VCaP (cell line): ENCODE measurements around the gene EVA1C.
A peak's percentile ranks its signal among the peaks of the same experiment; 100 is the strongest.

Experiments used
- H3K27ac ChIP-seq: fragments of 450-650 bp; 2 replicates; pipeline ENCODE4 v1.5.1; 2017
- TF ChIP-seq, protein P1 (sequence below): fragments of 450-650 bp; conservative IDR thresholded peaks from 2 replicates; pipeline ENCODE4 v1.5.1; 2017; ENCODE audit warnings: mild to moderate bottlenecking, moderate library complexity

The EVA1C gene, protein sequence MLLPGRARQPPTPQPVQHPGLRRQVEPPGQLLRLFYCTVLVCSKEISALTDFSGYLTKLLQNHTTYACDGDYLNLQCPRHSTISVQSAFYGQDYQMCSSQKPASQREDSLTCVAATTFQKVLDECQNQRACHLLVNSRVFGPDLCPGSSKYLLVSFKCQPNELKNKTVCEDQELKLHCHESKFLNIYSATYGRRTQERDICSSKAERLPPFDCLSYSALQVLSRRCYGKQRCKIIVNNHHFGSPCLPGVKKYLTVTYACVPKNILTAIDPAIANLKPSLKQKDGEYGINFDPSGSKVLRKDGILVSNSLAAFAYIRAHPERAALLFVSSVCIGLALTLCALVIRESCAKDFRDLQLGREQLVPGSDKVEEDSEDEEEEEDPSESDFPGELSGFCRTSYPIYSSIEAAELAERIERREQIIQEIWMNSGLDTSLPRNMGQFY

GRCh38 chr21:32412162-32413014 is at the start of gene EVA1C:
Gene EVA1C (plus strand): TSS chr21:32412706. CDS start chr21:32412854, 148 bp downstream.
- TF ChIP-seq, protein P1, sequence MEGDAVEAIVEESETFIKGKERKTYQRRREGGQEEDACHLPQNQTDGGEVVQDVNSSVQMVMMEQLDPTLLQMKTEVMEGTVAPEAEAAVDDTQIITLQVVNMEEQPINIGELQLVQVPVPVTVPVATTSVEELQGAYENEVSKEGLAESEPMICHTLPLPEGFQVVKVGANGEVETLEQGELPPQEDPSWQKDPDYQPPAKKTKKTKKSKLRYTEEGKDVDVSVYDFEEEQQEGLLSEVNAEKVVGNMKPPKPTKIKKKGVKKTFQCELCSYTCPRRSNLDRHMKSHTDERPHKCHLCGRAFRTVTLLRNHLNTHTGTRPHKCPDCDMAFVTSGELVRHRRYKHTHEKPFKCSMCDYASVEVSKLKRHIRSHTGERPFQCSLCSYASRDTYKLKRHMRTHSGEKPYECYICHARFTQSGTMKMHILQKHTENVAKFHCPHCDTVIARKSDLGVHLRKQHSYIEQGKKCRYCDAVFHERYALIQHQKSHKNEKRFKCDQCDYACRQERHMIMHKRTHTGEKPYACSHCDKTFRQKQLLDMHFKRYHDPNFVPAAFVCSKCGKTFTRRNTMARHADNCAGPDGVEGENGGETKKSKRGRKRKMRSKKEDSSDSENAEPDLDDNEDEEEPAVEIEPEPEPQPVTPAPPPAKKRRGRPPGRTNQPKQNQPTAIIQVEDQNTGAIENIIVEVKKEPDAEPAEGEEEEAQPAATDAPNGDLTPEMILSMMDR = peak; percentile 54; the same call in 1 of the 2 replicates
- H3K27ac ChIP-seq = peak within 1 kb of the TSS; percentile 94

DNA sequence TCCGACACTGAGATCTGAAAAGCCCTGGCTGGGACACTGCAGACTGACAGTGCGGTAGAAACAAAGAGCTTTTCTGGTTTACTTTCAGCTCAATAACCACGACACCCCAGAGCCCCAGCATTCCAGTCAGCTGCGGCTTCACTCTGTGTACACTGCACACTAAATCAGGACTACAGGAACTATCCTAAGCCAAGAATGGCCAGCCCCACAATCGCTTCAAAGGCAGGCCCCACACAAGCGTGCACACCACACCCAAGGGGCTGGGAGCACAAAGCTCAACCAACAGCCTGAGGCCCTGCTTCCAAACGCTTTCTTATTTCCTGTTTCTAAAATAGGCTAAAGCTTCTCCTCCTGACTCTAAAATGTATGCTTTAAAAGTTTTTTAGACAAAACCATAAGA is 48.1 kb upstream of the EVA1C start:
- TF ChIP-seq, protein P1 = no peak
- H3K27ac ChIP-seq = no peak overlapping the region

DNA sequence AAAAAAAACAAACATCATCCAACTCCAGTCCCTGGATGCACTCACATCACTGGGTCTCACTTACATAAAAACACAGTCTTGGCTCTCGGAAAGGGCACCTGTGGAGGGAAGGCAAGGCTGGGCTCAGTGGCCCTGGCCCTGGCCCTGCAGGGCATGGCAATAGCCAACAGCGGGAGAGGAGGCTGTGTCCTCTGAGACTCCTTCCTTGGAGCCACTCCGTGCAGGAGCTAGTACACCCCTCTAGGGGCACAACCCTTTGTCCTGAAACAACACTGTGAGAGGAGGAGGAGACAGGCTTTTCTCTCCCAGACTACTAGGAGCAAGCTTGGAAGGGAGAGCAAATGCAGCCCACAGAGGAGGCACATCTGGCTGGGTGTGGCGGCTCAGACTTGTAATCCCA is 47.7 kb upstream of the EVA1C start:
- TF ChIP-seq, protein P1 = no peak
- no peak overlapping the region for H3K27ac ChIP-seq

- TF ChIP-seq, protein P1 = no peak
These were observed 46.3 kb upstream of the EVA1C start for GRCh38 chr21:32366191-32366590.

GRCh38 chr21:32367158-32367557 is 45.3 kb upstream of the EVA1C start:
- peak overlapping the region; percentile 41 for H3K27ac ChIP-seq
- TF ChIP-seq, protein P1 = no peak

More at GRCh38 chr21:32366191-32366590, 46.3 kb upstream of the EVA1C start:
- peak overlapping the region; percentile 41; the same call in 1 of the 2 replicates for H3K27ac ChIP-seq

DNA sequence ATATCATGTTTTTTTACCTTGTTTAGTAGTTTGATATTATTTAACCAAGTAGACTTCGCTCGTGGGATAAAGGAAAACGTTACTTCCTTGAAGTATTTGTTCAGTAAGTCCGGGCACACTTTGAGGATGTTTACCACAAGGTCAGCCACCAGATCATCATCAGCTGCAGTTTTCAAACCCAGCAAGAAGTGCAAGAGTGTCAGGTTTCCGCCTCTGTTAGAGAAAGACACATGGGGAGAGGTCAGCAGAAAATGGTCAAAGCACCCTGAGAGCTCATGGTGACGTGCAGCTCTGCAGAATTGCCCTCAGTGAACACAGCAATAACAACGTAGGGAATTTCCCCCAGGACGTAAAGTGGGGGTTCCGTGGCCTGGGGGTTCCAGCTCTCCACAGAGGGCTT is 44.1 kb upstream of the EVA1C start:
- TF ChIP-seq, protein P1 = no peak
- H3K27ac ChIP-seq = peak overlapping the region; percentile 41

GRCh38 chr21:32368961-32369360 is 43.5 kb upstream of the EVA1C start:
- H3K27ac ChIP-seq = peak overlapping the region; percentile 41
